ENCODE data around the gene HMGB1.

DNA sequence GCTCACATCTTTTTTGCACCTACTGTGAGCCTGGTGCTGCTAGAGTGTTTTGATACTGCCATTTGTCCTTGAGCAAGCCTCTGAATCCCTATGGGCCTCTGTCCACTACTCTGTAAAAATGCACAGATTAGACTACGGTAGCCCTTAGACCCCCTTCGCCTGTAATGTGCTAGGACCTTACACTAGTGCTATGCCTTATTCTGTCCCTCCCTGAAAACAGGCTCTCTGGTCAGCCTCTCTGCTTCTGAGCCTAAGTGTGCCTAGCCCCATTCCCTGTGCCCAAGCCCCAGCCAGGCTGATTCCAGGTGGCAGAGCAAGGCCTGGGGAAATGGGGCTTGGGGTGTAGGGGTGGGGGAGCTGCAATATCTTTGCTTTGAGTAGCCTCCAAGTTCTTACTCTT is 10.7 kb downstream of the HMGB1 start:
- TF ChIP-seq CTCF (conservative IDR thresholded peaks at IDR 0.05; ENCODE audit: low read depth, low read length), result no peak
- TF ChIP-seq EZH2 (IDR thresholded peaks at IDR 0.05; ENCODE audit: low read length, unreplicated experiment), result no peak
